Measurements from ENCODE around the gene LRRC3.
A peak's percentile ranks its signal among the peaks of the same experiment; 100 is the strongest.

LRRC3 gene

GRCh38 chr21:44485796-44486195 lies 30.5 kb downstream of the LRRC3 start:
- Histone ChIP-seq H3K4me1 (ENCODE audit: control insufficient read depth in 1 of 2, insufficient read depth in 2 of 2, low read length in 2 of 2) (no peaks in the 10 kb centered on the region), H3K27me3 (ENCODE audit: low read depth, low read length) (no peaks in the 10 kb centered on the region), H3K4me3 (ENCODE audit: low read depth in 1 of 2, low read length in 2 of 2) (peak overlapping the region; percentile 11 to 63), H3K36me3 (ENCODE audit: control insufficient read depth in 1 of 2, insufficient read depth in 2 of 2, low read length in 2 of 2) (no peaks in the 10 kb centered on the region), H3K27ac (ENCODE audit: low read length) (no peak overlapping the region), H3K9me3 (ENCODE audit: control insufficient read depth in 1 of 2, low read length in 2 of 2) (no peaks in the 10 kb centered on the region)

GRCh38 chr21:44486302-44486701 lies 31.0 kb downstream of the LRRC3 start:
- no peaks in the 10 kb centered on the region for H3K9me3 ChIP-seq (ENCODE audit: control insufficient read depth in 1 of 2, low read length in 2 of 2)
- peak overlapping the region in 1 of 2 donors; percentile 63 for H3K4me3 ChIP-seq (ENCODE audit: low read depth in 1 of 2, low read length in 2 of 2)
- H3K4me1 ChIP-seq (ENCODE audit: control insufficient read depth in 1 of 2, insufficient read depth in 2 of 2, low read length in 2 of 2), result no peaks in the 10 kb centered on the region
- no peaks in the 10 kb centered on the region for H3K27me3 ChIP-seq (ENCODE audit: low read depth, low read length)
- no peaks in the 10 kb centered on the region for H3K36me3 ChIP-seq (ENCODE audit: control insufficient read depth in 1 of 2, insufficient read depth in 2 of 2, low read length in 2 of 2)
- H3K27ac ChIP-seq (ENCODE audit: low read length), result no peak overlapping the region

- H3K36me3 ChIP-seq (ENCODE audit: control insufficient read depth in 1 of 2, insufficient read depth in 2 of 2, low read length in 2 of 2), result no peaks in the 10 kb centered on the region
- no peaks in the 10 kb centered on the region for H3K4me1 ChIP-seq (ENCODE audit: control insufficient read depth in 1 of 2, insufficient read depth in 2 of 2, low read length in 2 of 2)
- H3K9me3 ChIP-seq (ENCODE audit: control insufficient read depth in 1 of 2, low read length in 2 of 2), result peaks cover 0 to 8% of the 10 kb centered on the region in 2 donors
- H3K27ac ChIP-seq (ENCODE audit: low read length), result no peak overlapping the region
- no peak overlapping the region for H3K4me3 ChIP-seq (ENCODE audit: low read depth in 1 of 2, low read length in 2 of 2)
- H3K27me3 ChIP-seq (ENCODE audit: low read depth, low read length), result no peaks in the 10 kb centered on the region
Observed at GRCh38 chr21:44487831-44488230, 32.5 kb downstream of the LRRC3 start.

- H3K4me3 ChIP-seq (ENCODE audit: low read depth in 1 of 2, low read length in 2 of 2), result no peak overlapping the region
- no peaks in the 10 kb centered on the region for H3K4me1 ChIP-seq (ENCODE audit: control insufficient read depth in 1 of 2, insufficient read depth in 2 of 2, low read length in 2 of 2)
- no peaks in the 10 kb centered on the region for H3K27me3 ChIP-seq (ENCODE audit: low read depth, low read length)
- peaks cover 10 to 20% of the 10 kb centered on the region in 2 donors for H3K9me3 ChIP-seq (ENCODE audit: control insufficient read depth in 1 of 2, low read length in 2 of 2)
- no peaks in the 10 kb centered on the region for H3K36me3 ChIP-seq (ENCODE audit: control insufficient read depth in 1 of 2, insufficient read depth in 2 of 2, low read length in 2 of 2)
- no peak overlapping the region for H3K27ac ChIP-seq (ENCODE audit: low read length)
Observed at GRCh38 chr21:44489962-44490361, 34.7 kb downstream of the LRRC3 start.

GRCh38 chr21:44490405-44490804 lies 35.1 kb downstream of the LRRC3 start:
- no peaks in the 10 kb centered on the region for H3K27me3 ChIP-seq (ENCODE audit: low read depth, low read length)
- no peaks in the 10 kb centered on the region for H3K4me1 ChIP-seq (ENCODE audit: control insufficient read depth in 1 of 2, insufficient read depth in 2 of 2, low read length in 2 of 2)
- H3K9me3 ChIP-seq (ENCODE audit: control insufficient read depth in 1 of 2, low read length in 2 of 2), result peaks cover 10 to 20% of the 10 kb centered on the region in 2 donors
- no peak overlapping the region for H3K27ac ChIP-seq (ENCODE audit: low read length)
- H3K4me3 ChIP-seq (ENCODE audit: low read depth in 1 of 2, low read length in 2 of 2), result no peak overlapping the region
- no peaks in the 10 kb centered on the region for H3K36me3 ChIP-seq (ENCODE audit: control insufficient read depth in 1 of 2, insufficient read depth in 2 of 2, low read length in 2 of 2)

- Histone ChIP-seq H3K27me3 (ENCODE audit: low read depth, low read length) (no peaks in the 10 kb centered on the region), H3K4me1 (ENCODE audit: control insufficient read depth in 1 of 2, insufficient read depth in 2 of 2, low read length in 2 of 2) (no peaks in the 10 kb centered on the region), H3K9me3 (ENCODE audit: control insufficient read depth in 1 of 2, low read length in 2 of 2) (peaks cover 10 to 20% of the 10 kb centered on the region in 2 donors), H3K27ac (ENCODE audit: low read length) (no peak overlapping the region), H3K4me3 (ENCODE audit: low read depth in 1 of 2, low read length in 2 of 2) (no peak overlapping the region), H3K36me3 (ENCODE audit: control insufficient read depth in 1 of 2, insufficient read depth in 2 of 2, low read length in 2 of 2) (no peaks in the 10 kb centered on the region)
Observed at GRCh38 chr21:44490816-44491215, 35.5 kb downstream of the LRRC3 start.

GRCh38 chr21:44492567-44493385 lies 37.5 kb downstream of the LRRC3 start:
- H3K27ac ChIP-seq (ENCODE audit: low read length), result no peak overlapping the region
- no peak overlapping the region for H3K4me3 ChIP-seq (ENCODE audit: low read depth in 1 of 2, low read length in 2 of 2)
- peaks cover 10 to 20% of the 10 kb centered on the region in 2 donors for H3K9me3 ChIP-seq (ENCODE audit: control insufficient read depth in 1 of 2, low read length in 2 of 2)
- H3K4me1 ChIP-seq (ENCODE audit: control insufficient read depth in 1 of 2, insufficient read depth in 2 of 2, low read length in 2 of 2), result peaks cover 0 to 2% of the 10 kb centered on the region in 2 donors
- no peaks in the 10 kb centered on the region for H3K27me3 ChIP-seq (ENCODE audit: low read depth, low read length)
- no peaks in the 10 kb centered on the region for H3K36me3 ChIP-seq (ENCODE audit: control insufficient read depth in 1 of 2, insufficient read depth in 2 of 2, low read length in 2 of 2)

- no peak overlapping the region for H3K4me3 ChIP-seq (ENCODE audit: low read depth in 1 of 2, low read length in 2 of 2)
- no peaks in the 10 kb centered on the region for H3K27me3 ChIP-seq (ENCODE audit: low read depth, low read length)
- H3K9me3 ChIP-seq (ENCODE audit: control insufficient read depth in 1 of 2, low read length in 2 of 2), result peaks cover 10 to 20% of the 10 kb centered on the region in 2 donors
- H3K27ac ChIP-seq (ENCODE audit: low read length), result no peak overlapping the region
- no peaks in the 10 kb centered on the region for H3K36me3 ChIP-seq (ENCODE audit: control insufficient read depth in 1 of 2, insufficient read depth in 2 of 2, low read length in 2 of 2)
- H3K4me1 ChIP-seq (ENCODE audit: control insufficient read depth in 1 of 2, insufficient read depth in 2 of 2, low read length in 2 of 2), result peaks cover 0 to 7% of the 10 kb centered on the region in 2 donors
Observed at GRCh38 chr21:44494418-44494817, 39.1 kb downstream of the LRRC3 start.

GRCh38 chr21:44494956-44495355 lies 39.6 kb downstream of the LRRC3 start:
- Histone ChIP-seq H3K27ac (ENCODE audit: low read length) (no peak overlapping the region), H3K27me3 (ENCODE audit: low read depth, low read length) (no peaks in the 10 kb centered on the region), H3K9me3 (ENCODE audit: control insufficient read depth in 1 of 2, low read length in 2 of 2) (peaks cover 10 to 20% of the 10 kb centered on the region in 2 donors), H3K4me1 (ENCODE audit: control insufficient read depth in 1 of 2, insufficient read depth in 2 of 2, low read length in 2 of 2) (peaks cover 0 to 7% of the 10 kb centered on the region in 2 donors), H3K36me3 (ENCODE audit: control insufficient read depth in 1 of 2, insufficient read depth in 2 of 2, low read length in 2 of 2) (no peaks in the 10 kb centered on the region), H3K4me3 (ENCODE audit: low read depth in 1 of 2, low read length in 2 of 2) (no peak overlapping the region)

- H3K27me3 ChIP-seq (ENCODE audit: low read depth, low read length), result no peaks in the 10 kb centered on the region
- H3K4me3 ChIP-seq (ENCODE audit: low read depth in 1 of 2, low read length in 2 of 2), result no peak overlapping the region
- H3K27ac ChIP-seq (ENCODE audit: low read length), result no peak overlapping the region
- H3K36me3 ChIP-seq (ENCODE audit: control insufficient read depth in 1 of 2, insufficient read depth in 2 of 2, low read length in 2 of 2), result no peaks in the 10 kb centered on the region
- peaks cover 10 to 20% of the 10 kb centered on the region in 2 donors for H3K9me3 ChIP-seq (ENCODE audit: control insufficient read depth in 1 of 2, low read length in 2 of 2)
- H3K4me1 ChIP-seq (ENCODE audit: control insufficient read depth in 1 of 2, insufficient read depth in 2 of 2, low read length in 2 of 2), result peaks cover 0 to 7% of the 10 kb centered on the region in 2 donors
Observed at GRCh38 chr21:44495611-44496563, 40.6 kb downstream of the LRRC3 start.

Data from muscle layer of duodenum (tissue), 2 donors.